ENCODE data around the gene SAMD1. TPM values are rescaled to one million over a fixed set of nuclear protein-coding genes. Genes with fewer than 3 reads are reported as not detected.

The SAMD1 gene
- polyA plus RNA-seq, 4 donors, result 19.7 to 45.4 (median 32.0) TPM

DNA sequence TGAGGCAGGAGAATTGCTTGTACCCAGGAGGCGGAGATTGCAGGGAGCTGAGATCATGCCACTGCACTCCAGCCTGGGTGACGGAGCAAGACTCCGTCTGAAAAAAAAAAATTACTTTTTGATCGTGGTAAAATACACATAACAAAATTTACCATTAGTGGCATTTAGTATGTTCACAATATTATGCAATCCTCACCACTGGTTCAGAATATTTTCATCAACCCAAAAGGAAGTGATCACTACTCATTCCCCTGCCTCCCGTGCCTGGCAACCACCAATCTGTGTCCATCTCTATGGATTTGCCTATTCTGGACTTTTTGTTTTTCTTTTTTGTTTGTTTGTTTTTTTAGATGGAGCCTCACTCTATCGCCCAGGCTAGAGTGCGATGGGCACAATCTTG, 27.4 kb downstream of the SAMD1 start:
- WGBS, 3 donors, result 78 to 80% (median 80%) methylated on average over 7 of the region's 7 CpGs
- H3K9me3 ChIP-seq (ENCODE audit: control insufficient read depth in 2 of 2, insufficient read depth in 1 of 2, low read depth in 1 of 2, low read length in 1 of 2), result no peaks in the 10 kb centered on the region
- H3K27me3 ChIP-seq (ENCODE audit: control insufficient read depth in 3 of 3, insufficient read depth in 3 of 3, low read length in 3 of 3), result peaks cover 0 to 18% (median 6%) of the 10 kb centered on the region in 3 donors
- no peak overlapping the region for H3K27ac ChIP-seq (ENCODE audit: low read depth in 1 of 3, low read length in 2 of 3)
- no peak overlapping the region for H3K4me3 ChIP-seq (ENCODE audit: low read depth in 1 of 3, low read length in 3 of 3)
- DNase-seq, result no peak
- FAIRE-seq, result no peak
- H3K36me3 ChIP-seq (ENCODE audit: control insufficient read depth in 3 of 3, insufficient read depth in 2 of 3, low read depth in 1 of 3, low read length in 3 of 3), result no peaks in the 10 kb centered on the region
- H3K4me1 ChIP-seq (ENCODE audit: control insufficient read depth in 3 of 3, insufficient read depth in 2 of 3, low read depth in 1 of 3, low read length in 2 of 3), result peaks cover 0 to 28% (median 2%) of the 10 kb centered on the region in 3 donors

DNA sequence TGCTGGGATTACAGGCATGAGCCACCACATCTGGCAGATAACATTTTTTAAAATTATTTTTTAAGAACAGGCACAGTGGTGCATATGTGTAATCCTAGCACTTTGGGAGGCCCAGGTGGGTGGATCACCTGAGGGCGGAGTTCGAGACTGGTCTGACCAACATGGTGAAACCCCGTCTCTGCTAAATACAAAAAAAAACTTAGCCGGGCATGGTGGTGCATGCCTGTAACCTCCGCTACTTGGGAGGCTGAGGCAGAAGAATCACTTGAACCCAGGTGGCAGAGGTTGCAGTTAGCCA, 28.0 kb downstream of the SAMD1 start:
- peaks cover 0 to 23% (median 6%) of the 10 kb centered on the region in 3 donors for H3K27me3 ChIP-seq (ENCODE audit: control insufficient read depth in 3 of 3, insufficient read depth in 3 of 3, low read length in 3 of 3)
- peaks cover 0 to 31% (median 2%) of the 10 kb centered on the region in 3 donors for H3K4me1 ChIP-seq (ENCODE audit: control insufficient read depth in 3 of 3, insufficient read depth in 2 of 3, low read depth in 1 of 3, low read length in 2 of 3)
- no peaks in the 10 kb centered on the region for H3K36me3 ChIP-seq (ENCODE audit: control insufficient read depth in 3 of 3, insufficient read depth in 2 of 3, low read depth in 1 of 3, low read length in 3 of 3)
- DNase-seq (no peak), FAIRE-seq (no peak)
- no peaks in the 10 kb centered on the region for H3K9me3 ChIP-seq (ENCODE audit: control insufficient read depth in 2 of 2, insufficient read depth in 1 of 2, low read depth in 1 of 2, low read length in 1 of 2)
- no peak overlapping the region for H3K4me3 ChIP-seq (ENCODE audit: low read depth in 1 of 3, low read length in 3 of 3)
- no peak overlapping the region for H3K27ac ChIP-seq (ENCODE audit: low read depth in 1 of 3, low read length in 2 of 3)
- 51 to 83% (median 65%) methylated on average over 5 of the region's 5 CpGs for WGBS, 3 donors

DNA sequence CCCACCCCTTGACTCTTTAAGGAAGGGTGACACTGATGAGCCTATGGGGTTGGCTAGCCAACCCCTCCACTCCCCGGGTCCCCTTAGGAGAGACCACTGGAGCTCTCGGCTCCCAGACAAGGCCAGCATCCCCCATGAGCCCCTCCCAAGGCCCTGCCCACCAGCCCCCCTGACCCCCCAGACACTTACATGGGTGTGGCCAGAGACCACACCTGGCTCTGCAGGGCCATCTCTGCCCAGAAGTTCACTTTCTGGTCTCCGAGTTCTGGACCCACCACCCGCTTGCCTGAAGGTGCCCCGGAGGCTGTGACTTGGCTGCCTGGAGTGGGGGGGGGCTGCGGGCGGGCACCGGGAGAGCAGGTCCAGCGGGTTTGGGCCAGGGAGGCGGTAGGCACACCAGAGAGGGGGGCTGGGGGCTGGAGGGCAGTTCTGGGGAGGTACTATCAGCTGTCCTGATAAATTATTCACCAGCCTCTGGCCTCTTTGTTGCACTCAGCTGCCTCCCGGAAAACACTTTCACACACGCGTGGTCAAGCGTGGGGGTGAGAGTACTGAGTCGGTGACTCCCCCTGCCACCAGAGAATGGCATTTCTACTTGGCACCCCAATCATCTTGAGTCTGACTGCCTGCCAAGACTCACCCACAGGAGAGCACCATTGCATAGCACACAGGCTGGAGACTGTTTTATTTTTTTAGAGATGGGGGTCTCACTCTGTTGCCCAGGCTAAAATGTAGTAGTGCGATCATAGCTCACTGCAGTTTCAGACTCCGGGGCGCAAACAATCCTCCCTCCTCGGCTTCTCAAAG, 28.6 kb downstream of the SAMD1 start, which contains the start of gene PALM3:
TSS of gene PALM3 (minus strand) at position 326 of the 807 bp plus-strand sequence. CDS start at position 230, 96 bp downstream.
- WGBS, 3 donors, result 14 to 53% (median 31%) methylated on average over 13 to 19 of the region's 19 CpGs
- Histone ChIP-seq H3K36me3 (ENCODE audit: control insufficient read depth in 3 of 3, insufficient read depth in 2 of 3, low read depth in 1 of 3, low read length in 3 of 3) (no peaks in the 10 kb centered on the region), H3K4me1 (ENCODE audit: control insufficient read depth in 3 of 3, insufficient read depth in 2 of 3, low read depth in 1 of 3, low read length in 2 of 3) (peaks cover 0 to 31% (median 2%) of the 10 kb centered on the region in 3 donors), H3K27ac (ENCODE audit: low read depth in 1 of 3, low read length in 2 of 3) (peak within 1 kb of the TSS in 1 of 3 donors; percentile 21), H3K4me3 (ENCODE audit: low read depth in 1 of 3, low read length in 3 of 3) (peak within 1 kb of the TSS in 1 of 3 donors; percentile 35), H3K9me3 (ENCODE audit: control insufficient read depth in 2 of 2, insufficient read depth in 1 of 2, low read depth in 1 of 2, low read length in 1 of 2) (no peaks in the 10 kb centered on the region), H3K27me3 (ENCODE audit: control insufficient read depth in 3 of 3, insufficient read depth in 3 of 3, low read length in 3 of 3) (peaks cover 0 to 26% (median 6%) of the 10 kb centered on the region in 3 donors)
- FAIRE-seq (no peak), DNase-seq (peak; percentile 50 to 60)

DNA sequence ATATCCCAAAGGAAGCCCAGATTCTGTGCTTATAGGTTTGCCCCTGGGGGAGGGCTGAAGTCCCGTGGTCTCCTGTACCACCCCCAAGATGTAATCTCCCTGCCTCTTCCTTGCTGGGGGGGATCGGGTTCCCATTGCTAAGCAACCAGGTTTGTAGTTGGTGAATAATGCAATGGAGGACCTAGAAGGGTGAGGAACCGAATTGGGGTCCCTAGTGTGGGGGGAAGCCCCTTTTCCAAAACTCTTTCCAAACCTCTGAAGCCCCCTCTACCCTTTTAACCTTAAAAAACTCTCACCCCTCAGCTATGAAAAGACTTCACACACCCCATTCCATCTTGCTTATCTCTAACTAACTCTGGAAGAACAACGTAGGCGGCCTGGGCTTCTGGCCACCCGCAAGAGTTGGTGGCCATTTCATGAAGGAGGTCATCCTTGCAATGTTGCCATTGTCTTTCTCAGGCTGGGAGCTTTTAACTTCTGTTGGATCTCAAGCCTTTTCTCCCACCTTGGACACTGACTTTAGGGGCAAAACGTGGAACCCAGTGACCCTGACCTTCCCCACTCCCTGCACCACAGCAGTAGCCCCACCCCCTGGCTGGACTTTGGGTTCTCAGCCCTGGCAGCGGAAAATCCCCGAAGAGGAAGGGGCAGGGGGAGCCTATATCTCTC, 29.3 kb downstream of the SAMD1 start:
- Histone ChIP-seq H3K4me1 (ENCODE audit: control insufficient read depth in 3 of 3, insufficient read depth in 2 of 3, low read depth in 1 of 3, low read length in 2 of 3) (peaks cover 0 to 31% (median 2%) of the 10 kb centered on the region in 3 donors), H3K36me3 (ENCODE audit: control insufficient read depth in 3 of 3, insufficient read depth in 2 of 3, low read depth in 1 of 3, low read length in 3 of 3) (no peaks in the 10 kb centered on the region), H3K4me3 (ENCODE audit: low read depth in 1 of 3, low read length in 3 of 3) (peak overlapping the region in 1 of 3 donors; percentile 35), H3K27me3 (ENCODE audit: control insufficient read depth in 3 of 3, insufficient read depth in 3 of 3, low read length in 3 of 3) (peaks cover 0 to 31% (median 6%) of the 10 kb centered on the region in 3 donors), H3K9me3 (ENCODE audit: control insufficient read depth in 2 of 2, insufficient read depth in 1 of 2, low read depth in 1 of 2, low read length in 1 of 2) (no peaks in the 10 kb centered on the region), H3K27ac (ENCODE audit: low read depth in 1 of 3, low read length in 2 of 3) (peak overlapping the region in 1 of 3 donors; percentile 21)
- FAIRE-seq (no peak), DNase-seq (peak; percentile 36 to 60)
- WGBS, 3 donors, result 19 to 53% (median 26%) methylated on average over 9 of the region's 9 CpGs

DNA sequence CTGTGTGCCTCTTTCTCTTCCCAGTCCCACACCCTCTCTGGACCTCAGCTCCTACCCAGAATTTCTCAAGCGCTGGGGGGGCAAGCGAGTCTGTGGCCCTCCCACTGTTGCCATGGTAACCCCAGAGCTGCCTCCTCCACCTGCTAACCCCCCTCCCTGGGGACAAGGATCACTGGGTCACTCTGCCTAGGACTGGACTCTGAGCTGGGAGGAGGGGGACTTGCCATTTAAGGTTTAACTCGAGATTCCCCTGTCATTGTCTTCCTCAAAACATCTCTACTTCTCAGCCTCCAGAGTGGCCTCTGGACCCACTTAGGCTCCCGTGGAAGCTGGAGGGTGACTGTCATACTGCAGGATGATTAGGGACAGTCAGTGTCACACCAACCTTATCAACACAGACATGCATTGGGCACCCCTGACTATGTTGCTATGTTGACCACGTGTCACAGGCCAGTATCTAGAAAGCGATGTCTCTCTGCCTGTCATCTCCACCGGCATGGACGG, 30.8 kb downstream of the SAMD1 start:
- WGBS, 3 donors, result 20 to 44% (median 29%) methylated on average over 8 of the region's 8 CpGs
- FAIRE-seq (no peak), DNase-seq (peak; percentile 43 to 59)
- Histone ChIP-seq H3K4me3 (ENCODE audit: low read depth in 1 of 3, low read length in 3 of 3) (no peak overlapping the region), H3K4me1 (ENCODE audit: control insufficient read depth in 3 of 3, insufficient read depth in 2 of 3, low read depth in 1 of 3, low read length in 2 of 3) (peaks cover 0 to 31% (median 2%) of the 10 kb centered on the region in 3 donors), H3K27ac (ENCODE audit: low read depth in 1 of 3, low read length in 2 of 3) (peak overlapping the region in 1 of 3 donors; percentile 28), H3K27me3 (ENCODE audit: control insufficient read depth in 3 of 3, insufficient read depth in 3 of 3, low read length in 3 of 3) (peaks cover 0 to 35% (median 6%) of the 10 kb centered on the region in 3 donors), H3K36me3 (ENCODE audit: control insufficient read depth in 3 of 3, insufficient read depth in 2 of 3, low read depth in 1 of 3, low read length in 3 of 3) (no peaks in the 10 kb centered on the region), H3K9me3 (ENCODE audit: control insufficient read depth in 2 of 2, insufficient read depth in 1 of 2, low read depth in 1 of 2, low read length in 1 of 2) (no peaks in the 10 kb centered on the region)

DNA sequence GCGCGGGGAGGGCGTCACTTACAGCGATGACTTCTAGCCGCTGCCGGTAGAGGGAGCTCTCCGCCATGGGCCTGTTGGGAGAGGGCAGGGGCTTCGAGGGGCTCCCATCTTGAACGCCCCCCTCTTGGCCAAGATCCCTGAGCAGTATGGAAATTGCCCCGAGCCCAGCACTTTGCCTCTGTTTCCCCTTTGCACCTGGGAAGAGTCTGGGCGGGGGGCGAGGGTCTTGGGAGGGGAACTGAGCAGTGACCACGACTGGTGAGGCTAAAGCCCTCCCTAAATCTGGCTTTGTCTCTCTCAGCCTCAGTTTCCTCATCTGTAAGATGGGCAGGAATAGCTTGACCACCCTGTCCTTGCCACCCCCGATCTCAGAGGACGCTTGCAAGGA, 31.5 kb downstream of the SAMD1 start:
- WGBS, 3 donors, result 17 to 30% (median 27%) methylated on average over 13 to 15 of the region's 15 CpGs
- DNase-seq, result no peak
- Histone ChIP-seq H3K4me1 (ENCODE audit: control insufficient read depth in 3 of 3, insufficient read depth in 2 of 3, low read depth in 1 of 3, low read length in 2 of 3) (peaks cover 0 to 31% (median 2%) of the 10 kb centered on the region in 3 donors), H3K27me3 (ENCODE audit: control insufficient read depth in 3 of 3, insufficient read depth in 3 of 3, low read length in 3 of 3) (peaks cover 0 to 40% (median 6%) of the 10 kb centered on the region in 3 donors), H3K4me3 (ENCODE audit: low read depth in 1 of 3, low read length in 3 of 3) (no peak overlapping the region), H3K27ac (ENCODE audit: low read depth in 1 of 3, low read length in 2 of 3) (no peak overlapping the region), H3K9me3 (ENCODE audit: control insufficient read depth in 2 of 2, insufficient read depth in 1 of 2, low read depth in 1 of 2, low read length in 1 of 2) (no peaks in the 10 kb centered on the region), H3K36me3 (ENCODE audit: control insufficient read depth in 3 of 3, insufficient read depth in 2 of 3, low read depth in 1 of 3, low read length in 3 of 3) (no peaks in the 10 kb centered on the region)
- FAIRE-seq, result no peak

DNA sequence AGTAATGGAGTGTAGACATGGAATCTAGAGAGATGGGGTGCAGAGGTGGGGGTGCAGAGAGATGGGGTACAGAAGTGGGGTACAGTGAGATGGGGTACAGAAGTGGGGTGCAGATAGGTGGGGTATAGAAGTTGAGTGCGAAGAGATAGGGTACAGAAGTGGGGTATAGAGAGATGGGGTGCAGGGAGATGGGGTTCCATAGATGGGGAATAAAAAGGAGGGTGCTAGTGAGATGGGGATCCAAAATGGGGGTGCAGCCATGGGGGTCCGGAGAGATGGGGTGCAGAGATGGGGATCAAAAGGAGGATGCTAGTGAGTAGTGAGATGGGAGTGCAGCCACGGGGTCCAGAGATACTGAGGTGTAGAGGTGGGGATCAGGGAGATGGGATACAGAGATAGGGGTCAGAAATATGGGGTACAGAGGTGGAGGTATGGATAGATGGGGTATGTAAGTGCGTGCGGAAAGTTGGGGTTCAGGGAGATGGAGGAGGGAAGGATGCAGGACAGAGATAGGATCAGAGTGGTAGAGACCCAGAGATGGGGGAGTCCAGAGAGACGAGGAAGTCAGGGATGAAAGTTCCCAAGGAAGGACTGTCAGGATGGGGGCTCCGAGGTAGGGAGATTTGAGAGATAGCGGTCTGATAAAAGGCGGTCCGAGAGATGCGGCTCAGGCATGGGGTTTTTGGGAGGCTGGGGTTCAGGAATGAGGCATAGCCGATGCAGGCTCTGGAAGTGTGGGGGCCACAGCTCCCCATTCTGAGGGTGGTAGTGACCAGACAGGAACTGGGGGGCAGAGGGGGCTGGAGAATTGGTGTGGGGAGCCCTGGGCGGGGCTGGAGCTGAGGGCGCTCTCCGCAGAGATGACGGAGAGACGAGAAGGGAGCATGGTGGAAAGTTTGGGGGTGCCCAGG, 32.1 kb downstream of the SAMD1 start:
- DNase-seq, result no peak
- no peaks in the 10 kb centered on the region for H3K36me3 ChIP-seq (ENCODE audit: control insufficient read depth in 3 of 3, insufficient read depth in 2 of 3, low read depth in 1 of 3, low read length in 3 of 3)
- peaks cover 0 to 31% (median 2%) of the 10 kb centered on the region in 3 donors for H3K4me1 ChIP-seq (ENCODE audit: control insufficient read depth in 3 of 3, insufficient read depth in 2 of 3, low read depth in 1 of 3, low read length in 2 of 3)
- no peaks in the 10 kb centered on the region for H3K9me3 ChIP-seq (ENCODE audit: control insufficient read depth in 2 of 2, insufficient read depth in 1 of 2, low read depth in 1 of 2, low read length in 1 of 2)
- H3K4me3 ChIP-seq (ENCODE audit: low read depth in 1 of 3, low read length in 3 of 3), result no peak overlapping the region
- 24 to 45% (median 35%) methylated on average over 15 to 17 of the region's 17 CpGs for WGBS, 3 donors
- no peak for FAIRE-seq
- no peak overlapping the region for H3K27ac ChIP-seq (ENCODE audit: low read depth in 1 of 3, low read length in 2 of 3)
- H3K27me3 ChIP-seq (ENCODE audit: control insufficient read depth in 3 of 3, insufficient read depth in 3 of 3, low read length in 3 of 3), result peaks cover 0 to 40% (median 6%) of the 10 kb centered on the region in 3 donors
